ENCODE results near the gene ABTB2.
A peak's percentile ranks its signal among the peaks of the same experiment; 100 is the strongest.

ABTB2 gene

DNA sequence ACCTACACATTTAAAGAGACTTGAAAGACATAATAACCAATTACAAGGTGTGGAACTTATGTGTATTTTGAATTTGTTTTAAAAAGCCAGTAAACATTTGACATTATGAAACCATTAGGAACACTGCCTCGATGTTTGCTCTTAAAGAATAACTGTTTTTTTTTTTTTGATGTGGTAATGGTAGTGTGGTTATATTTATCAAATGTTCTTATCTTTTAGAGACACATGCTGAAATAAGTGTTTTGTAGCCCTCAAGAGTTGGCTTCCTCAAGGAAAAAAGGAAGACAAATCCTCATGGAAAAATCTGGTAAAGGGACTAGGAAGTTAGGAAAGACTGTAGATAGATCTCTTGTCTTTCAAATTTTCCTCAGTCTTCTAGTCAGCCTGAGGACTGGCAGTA is 2.2 kb upstream of the ABTB2 start:
- DNase-seq (ENCODE audit: low spot score) = no peak

DNA sequence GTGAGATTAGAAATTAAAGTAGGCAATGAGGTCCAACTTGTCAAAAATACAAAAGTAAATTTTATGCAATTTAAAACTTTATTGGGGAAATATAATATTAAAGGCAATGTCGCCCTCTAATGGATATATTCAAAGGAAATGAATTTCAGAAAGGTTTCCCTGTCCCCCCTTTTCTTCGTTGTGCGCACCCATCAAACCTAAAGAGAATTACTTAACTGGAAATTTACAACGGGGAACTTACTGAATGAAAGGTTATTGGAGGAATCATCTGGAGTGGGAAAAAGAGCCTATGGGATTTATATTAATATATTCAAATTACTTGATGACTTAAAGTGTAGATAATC is 1.7 kb upstream of the ABTB2 start:
- DNase-seq (ENCODE audit: low spot score) = no peak

DNA sequence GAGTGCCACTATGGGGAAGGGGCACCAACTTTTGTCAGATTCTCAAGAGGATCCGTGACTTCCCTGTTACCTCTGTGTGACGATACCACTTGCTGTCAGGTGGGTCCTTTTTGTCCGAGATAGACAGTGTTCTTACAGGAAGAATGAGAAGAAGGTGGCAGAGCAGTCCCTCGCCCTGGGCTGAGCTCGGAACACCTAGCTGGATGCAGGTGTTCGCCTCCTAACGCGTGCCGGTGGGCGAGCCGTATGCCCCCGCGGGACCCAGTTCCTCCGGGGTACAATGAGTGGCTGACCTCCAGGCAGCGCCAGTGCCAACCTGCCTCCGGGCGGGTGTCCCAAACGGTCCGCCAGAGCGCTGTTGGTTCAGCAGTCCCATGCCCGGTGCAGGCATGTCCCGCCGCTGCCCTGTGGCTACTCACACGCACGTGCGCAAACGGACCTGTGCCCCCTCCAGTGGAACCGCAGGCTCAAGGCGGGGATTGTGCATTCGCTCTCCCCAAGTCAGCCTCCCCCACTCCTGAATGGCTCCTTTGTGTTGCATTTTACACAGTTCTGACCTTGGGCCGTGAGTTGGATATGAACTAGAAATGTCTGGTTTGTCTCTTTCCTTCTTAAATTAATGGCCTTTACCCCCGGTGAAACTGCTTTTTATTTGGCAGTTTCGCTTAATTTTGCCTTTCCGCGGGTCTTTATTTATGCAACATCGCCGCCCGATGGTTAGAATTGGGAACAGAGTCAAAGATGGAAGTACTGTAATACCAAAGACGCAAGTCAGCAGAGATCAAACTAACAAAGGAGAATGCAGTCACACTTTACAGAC is 1.1 kb upstream of the ABTB2 start:
- DNase-seq (ENCODE audit: low spot score) = peak; percentile 83

DNA sequence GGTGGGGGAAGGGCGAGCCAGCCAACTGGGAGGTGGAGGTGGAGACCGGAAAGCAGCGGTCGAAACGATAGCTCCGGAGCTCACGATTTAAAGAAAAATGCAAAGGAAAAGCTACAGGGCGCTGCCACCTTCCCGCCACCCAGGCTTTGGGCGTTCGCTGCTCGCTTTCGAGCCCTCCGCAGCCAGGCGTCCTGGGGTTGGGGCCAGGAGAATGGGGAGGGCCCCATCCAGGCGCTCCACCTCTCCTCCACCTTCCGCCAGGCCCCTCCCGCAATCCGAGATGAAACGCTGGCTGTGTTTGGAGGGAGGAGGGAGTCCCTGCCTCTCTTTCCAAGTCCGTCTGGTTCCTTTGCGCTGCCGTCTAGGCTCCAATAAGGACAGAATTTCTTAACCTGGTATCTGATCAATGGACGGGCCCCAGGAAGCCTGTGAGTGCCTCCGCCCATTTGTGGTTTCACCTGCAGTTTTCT is 483 bp upstream of the ABTB2 start:
- DNase-seq (ENCODE audit: low spot score) = peak; percentile 64

DNA sequence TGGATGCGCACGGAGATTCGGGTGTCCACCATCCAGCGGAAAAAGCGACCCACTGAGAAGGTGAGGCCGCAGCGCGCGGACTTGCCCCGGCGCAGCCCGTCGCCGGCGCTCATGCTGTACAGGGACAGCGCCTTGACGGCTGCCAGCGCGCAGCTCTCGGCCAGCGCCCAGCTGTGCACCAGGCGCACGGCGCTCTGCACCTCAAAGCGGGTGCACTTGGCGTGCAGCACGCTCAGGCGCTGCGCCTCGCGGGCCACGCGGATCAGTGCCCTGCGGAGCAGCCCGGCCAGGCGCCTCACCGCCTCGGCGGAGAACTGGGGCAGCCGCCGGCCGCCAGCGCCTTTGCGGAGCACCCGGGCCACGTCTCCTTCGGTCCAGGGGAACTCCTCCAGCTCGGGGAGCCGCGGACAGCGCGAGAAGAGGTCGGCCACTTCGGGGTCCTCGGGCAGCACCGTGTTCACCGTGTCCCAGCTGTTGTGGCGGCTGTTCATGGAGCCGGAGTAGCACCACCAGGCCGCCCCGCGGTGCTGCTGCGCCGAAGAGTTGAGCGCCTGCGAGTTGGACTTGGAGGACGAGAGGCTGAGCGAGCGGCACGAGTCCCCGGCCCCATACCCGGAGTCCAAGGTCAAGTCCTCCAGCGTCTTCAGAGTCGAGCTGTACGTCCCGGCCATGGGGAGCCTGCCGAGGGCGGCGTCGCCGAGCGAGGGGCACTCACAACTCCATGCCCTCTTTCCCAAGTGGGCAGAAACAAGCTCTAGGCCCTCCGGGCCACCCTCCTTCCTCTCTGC is 703 bp downstream of the ABTB2 start:
- DNase-seq (ENCODE audit: low spot score) = peak; percentile 42

DNA sequence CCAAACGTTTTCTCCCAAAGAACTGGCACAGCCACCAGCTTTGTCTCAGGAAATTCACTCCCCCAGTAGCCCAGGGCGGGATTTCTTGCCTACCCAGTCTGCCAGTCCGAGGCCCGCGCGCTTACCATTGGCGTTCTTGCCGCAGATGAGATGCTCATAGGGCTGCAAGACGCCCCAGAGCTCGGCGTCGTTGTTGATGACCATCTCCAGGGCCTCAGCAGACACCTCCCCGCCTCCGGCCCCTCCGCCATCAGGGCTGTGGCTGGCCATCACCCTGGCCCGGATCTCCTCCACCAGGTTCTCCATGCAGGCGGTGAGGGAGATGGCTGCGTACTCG is 1.3 kb downstream of the ABTB2 start:
- DNase-seq (ENCODE audit: low spot score) = no peak

DNA sequence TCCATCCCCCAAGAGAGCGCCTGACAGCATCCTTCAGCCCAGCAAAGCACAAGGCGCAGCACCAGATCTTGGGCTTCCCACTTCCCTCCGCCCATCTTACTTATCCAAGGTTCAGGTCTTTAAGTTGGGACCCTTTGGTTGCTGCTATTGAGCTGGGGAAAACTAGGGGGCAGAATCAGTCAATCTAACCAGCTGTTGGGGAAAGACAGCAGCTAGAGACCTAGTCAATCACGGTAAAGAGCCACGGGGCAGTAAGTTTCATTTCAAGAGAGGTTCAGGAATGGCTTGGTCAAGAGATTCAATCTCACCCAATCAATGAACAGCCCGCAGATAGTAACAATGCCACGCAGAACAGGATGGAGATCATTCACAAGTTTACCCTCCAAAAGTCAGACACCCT is 1.7 kb downstream of the ABTB2 start:
- DNase-seq (ENCODE audit: low spot score) = no peak

DNA sequence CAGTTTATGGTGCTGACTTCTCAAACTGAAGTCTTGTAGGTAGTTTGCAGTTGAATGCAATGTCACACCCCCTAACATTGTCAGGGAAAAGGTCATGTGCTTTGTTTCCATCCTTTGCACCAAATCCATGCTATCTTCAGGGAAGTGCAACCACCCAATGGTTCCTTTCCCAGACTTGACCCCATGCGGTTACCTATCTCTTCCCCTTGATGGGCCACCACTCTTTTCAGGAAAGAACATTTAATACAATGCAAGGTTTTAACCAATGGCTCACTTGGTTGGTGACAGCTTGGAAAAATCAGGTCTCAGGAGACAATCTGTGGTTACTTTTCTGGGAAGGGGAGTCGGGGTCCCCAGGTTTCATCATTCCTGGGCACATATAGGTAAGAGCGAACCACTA is 2.1 kb downstream of the ABTB2 start:
- no peak for DNase-seq (ENCODE audit: low spot score)

DNA sequence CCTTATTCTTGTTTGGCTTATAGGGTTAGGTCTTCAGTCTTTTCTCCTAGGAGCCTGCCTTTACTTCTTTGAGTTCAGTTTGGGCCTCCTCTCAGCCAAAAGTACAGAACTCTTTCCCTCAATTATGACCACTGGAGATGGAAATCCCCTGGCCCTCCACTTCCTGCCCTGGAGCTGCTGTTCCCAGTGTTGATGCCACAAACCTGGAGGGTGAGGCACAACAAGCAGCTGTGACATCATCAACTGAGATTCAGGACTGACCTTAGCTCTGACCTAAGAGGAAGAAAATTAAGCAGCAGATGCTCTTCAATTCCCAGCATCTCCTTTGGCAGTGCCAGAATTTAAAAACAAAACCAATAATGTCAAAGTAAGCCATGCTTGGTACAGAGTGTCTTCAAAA is 3.0 kb downstream of the ABTB2 start:
- DNase-seq (ENCODE audit: low spot score) = no peak

DNA sequence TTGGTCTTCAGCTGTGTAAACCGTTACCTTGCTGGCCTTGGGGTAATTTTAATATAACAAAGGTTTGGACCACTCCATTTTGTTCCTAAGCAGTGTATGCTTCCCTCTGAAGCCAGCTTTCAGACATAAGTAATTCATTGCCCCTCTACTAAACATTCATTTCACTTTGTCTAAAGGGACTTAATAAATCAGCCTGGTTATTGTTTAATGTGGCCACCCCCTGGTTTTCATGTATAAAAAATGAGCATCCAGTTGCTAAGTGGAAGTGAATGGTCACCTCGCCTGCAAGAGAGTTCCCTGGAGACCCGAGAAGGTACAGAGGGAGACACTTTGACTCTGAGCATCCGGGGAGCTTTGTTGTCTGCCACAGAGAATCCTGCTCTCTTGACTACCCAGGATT is 3.9 kb downstream of the ABTB2 start:
- DNase-seq (ENCODE audit: low spot score) = no peak

DNA sequence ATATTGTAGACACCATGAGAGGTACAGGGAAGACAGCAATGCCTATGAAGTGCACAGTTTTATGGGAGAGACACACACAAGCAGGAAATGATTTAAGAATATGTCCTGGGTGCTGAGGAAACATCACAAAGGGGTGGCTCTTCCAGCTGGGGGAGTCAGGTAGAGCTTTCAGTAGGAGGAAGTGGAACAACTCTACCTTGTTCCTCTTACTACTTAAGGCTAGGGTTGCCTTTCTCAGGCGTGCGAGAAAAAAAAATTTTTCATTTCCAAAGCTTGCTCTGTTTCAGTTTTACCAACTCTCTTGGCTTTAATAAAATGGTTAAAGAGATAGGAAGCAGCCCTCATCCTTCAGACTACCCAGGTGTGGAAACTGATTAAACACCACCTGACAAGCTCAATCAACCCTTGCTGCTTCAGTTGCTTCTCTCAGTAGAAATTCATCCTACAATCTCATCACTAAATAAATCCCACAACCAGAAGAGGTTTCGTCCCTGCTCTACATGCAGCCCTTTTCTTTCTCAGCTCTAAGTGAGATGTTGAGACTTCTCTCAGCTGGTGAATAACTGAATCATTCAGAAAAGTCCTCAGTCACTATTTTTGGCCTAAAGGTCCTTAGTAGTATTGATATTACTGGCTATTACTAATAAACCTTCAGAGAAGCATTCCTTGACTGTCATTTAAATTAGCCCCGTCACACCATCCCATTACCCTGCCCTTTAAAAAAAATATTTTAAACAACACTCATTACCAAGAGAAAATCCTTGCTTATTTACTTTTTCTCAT is 5.9 kb downstream of the ABTB2 start:
- DNase-seq (ENCODE audit: low spot score) = no peak

DNA sequence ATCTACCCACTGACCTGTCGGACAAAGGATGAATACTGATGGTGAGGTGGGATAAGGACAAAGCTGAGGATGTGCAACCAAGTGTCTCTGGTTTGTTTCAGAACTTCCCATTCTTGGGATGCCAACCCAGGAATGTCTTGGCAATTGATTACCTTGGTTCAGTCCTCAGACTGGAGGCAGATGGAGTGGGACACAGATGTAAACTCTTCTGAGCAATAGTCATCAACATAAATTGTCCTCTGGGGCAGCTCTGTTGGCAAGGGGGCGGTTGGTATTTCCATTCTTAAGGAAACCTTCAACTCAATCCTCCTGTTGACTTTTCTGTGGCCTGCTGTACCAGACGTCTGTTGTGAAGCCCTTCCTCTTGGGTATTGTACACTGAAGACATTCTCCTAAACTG is 6.8 kb downstream of the ABTB2 start:
- DNase-seq (ENCODE audit: low spot score) = no peak

DNA sequence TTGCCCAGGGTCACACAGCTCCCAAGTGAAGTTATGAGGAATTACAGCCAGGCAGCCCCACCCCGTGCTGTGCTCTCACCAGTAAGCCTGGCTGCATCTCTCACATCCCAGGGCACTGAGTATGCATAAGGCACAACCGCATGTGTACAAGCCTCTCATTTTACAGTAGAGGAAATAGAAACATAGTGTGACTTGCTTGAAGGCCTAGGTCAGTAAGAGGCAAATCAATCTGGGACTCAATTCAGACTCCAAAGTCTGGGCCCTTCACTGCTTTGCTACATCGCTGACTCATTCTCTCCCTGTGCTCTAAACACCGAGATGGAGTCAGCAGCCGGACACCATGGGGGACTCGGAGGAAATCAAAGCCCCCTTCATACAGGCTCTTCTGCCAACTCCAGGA is 7.9 kb downstream of the ABTB2 start:
- no peak for DNase-seq (ENCODE audit: low spot score)

DNA sequence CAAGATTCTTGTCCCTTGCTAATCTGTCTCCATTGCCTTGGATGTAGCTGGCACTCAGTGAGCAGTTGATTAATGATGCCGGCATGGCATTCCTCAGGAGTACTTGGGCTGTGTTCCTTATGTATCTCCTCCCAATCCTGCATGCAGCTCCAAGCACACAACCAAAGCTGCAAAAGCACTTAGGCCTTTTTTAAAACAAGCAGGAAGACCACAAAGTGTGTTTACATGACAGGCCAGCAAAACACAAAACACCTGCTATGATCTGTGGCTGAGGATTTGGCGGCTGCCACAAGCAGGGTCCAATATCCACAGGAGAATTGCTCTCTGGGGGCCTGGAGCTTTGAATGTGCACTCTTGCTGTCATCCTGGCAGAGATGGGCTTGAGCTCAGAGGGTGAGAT is 8.9 kb downstream of the ABTB2 start:
- no peak for DNase-seq (ENCODE audit: low spot score)

DNA sequence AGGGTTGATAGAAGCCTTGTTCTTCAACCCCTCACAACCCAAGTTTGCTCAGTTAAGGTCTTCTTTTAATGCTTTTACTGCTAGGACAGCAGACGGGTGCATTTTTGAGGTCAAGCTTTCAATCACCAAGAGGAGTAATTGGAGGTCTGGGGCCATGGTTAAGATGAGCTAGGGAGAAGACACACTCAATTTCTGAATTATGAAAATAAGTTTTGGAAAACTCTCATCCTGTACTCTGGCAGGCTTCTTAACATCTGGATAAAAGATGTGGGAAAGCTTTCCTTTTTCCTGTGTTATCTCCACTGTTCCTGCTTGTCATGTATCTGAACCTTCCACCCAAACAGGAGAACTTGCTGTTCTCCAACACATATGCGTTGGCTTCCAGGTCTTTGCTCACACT is 9.7 kb downstream of the ABTB2 start:
- no peak for DNase-seq (ENCODE audit: low spot score)

DNA sequence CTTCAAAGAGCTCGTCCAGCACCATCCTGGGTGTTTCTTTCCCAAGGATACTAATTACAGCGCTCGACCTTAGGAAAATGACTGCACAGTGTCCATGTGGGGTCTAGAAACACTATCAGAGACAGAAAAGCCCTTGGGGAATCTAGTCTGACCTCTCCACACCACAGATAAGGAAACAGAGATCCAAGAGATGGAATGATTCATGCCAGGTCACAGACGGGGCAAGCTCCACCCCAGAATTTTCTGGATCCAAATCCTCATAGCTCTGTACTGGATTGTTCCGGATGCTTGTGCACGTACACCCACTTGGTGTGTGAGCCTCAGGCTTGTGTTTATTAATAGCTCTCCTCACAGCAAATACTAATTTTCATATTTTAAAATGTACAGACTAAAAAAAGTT is 11.3 kb downstream of the ABTB2 start:
- DNase-seq (ENCODE audit: low spot score) = no peak

DNA sequence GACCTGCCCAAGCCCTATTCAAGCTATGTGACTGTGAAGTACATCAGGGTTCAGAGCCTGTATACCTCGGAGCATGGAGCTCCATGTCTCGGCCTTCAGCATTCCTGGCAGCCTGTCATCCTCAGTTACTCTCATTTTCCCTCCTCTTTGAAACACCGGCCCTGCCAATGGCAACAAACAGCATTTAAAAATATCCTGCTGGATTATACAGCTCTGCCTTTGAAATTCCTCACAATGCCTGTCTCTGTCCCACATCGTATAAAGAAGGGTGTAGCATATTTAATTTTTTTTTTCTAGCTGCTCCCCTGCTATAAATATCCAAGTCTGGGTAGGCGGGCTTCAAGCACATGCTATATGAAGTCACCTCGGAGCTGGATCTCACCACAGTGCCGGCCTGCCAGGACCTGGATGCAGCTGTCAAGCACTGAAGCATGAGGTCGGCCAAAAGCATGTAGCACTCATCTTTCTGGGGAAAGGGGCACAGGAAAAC is 11.8 kb downstream of the ABTB2 start:
- no peak for DNase-seq (ENCODE audit: low spot score)

DNA sequence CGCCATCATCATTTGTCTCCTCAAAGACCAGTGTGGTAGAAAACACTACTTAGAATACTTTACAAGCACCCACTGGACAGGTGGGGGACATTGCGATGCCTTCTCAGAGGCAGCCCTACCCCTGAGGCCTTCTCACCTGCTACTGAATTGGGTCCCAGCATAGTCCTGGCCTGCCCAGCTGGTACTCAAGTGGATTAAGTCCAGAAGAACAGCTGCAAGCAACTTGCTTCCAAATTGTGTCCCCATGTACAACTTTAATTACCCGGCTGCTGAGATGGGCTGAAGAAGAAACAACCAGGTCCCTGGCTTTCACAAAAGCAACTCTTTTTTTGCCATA is 12.3 kb downstream of the ABTB2 start:
- no peak for DNase-seq (ENCODE audit: low spot score)

DNA sequence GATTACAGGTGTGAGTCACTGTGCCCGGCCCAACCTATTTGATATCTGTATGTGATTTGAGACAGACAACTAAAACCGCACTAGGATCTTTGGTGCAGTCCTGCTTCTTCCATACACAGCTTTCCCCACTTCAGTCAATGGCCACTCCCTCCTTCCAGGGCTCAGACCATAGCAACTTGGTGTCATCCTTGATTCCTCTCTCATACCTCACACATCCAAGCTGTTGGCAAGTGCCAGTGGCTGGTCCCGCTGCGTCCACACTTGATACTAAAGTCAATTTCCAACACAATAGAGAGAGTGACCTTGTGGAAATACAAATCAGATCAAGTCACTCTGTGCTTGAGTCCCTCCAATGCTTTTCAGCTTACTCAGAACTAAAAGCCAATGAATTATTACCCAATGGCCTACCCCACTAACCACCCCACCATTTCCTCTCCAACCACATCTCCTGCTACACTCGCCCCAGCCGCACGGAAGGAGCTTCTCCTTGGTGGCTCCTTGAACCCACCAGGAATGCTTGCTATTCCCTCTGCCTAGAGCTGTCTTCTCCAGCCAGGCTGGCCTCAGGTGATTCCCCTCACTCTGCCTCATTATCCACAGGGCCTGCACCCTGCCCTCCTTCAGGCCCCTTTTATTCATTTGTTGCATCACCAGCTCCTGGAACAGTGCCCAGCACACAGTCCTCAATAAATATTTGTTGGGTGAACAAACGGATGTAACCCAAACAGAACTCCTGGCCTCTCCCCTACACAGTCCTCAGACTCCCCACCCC is 12.9 kb downstream of the ABTB2 start:
- DNase-seq (ENCODE audit: low spot score) = no peak

DNA sequence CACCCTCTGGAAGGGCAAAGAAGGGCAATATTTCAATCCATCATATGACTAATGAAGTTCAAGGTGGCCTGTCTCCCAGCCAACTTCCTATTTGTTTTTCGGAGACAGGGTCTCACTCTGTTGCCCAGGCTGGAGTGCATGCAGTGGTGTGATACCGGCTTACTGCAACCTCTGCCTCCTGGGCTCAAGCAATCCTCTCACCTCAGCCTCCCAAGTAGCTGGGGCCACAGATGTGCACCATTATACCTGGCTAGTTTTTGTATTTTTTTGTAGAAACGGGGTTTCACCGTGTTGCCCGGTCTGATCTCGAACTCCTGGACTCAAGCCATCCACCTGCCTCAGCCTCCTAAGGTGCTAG is 13.4 kb downstream of the ABTB2 start:
- DNase-seq (ENCODE audit: low spot score) = no peak

DNA sequence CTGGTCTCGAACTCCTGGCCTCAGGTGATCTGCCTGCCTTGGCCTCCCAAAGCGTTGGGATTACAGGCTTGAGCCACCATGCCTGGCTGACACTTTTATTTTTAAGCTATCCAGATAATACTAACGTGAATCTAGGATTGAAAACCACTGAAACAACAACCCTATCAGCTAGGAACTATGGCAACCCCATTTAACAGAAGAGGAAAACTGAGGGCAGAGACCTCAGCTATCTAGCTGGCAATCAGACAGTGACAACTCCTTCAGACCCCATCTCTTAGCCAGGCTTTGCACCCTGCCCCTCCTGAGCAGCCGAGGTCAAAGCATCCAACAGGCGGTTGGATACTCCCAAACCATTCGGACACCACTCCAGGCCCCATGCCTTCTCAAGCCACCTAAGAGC is 14.1 kb downstream of the ABTB2 start:
- no peak for DNase-seq (ENCODE audit: low spot score)

DNA sequence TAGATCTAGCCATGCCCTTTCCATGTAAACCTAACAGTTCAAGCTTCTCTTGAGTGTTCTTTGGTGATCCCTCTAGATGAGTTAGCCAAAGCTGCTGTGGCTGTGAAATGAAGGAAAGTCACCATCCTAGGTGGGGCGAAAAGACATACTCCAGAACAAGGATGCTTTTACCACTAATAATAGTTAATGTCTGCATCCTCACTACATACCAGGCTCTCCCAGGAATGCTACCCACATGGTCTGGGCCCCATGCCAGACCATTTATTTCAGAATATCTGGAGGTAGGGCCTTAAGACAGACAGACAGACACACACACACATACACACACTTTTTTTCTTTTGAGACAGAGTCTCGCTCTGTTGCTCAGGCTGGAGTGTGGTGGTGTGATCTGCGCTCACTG is 14.7 kb downstream of the ABTB2 start:
- no peak for DNase-seq (ENCODE audit: low spot score)

All from globus pallidus (tissue), 1 donor.